ENCODE results near the gene RSPO4.
"Not testable (repeated sequence)": the region's sequence is repeated elsewhere in the genome, so short reads cannot be mapped to it uniquely, and the experiment has no call there.

Gene RSPO4

GRCh38 chr20:1033751-1034414 lies 31.8 kb upstream of the RSPO4 start:
- no peak overlapping the region for H3K4ac ChIP-seq (ENCODE audit: low read depth in 1 of 2, low read length in 2 of 2)
- H3K4me2 ChIP-seq (ENCODE audit: low read length, poor library complexity, severe bottlenecking): no peak overlapping the region
- H3K27me3 ChIP-seq (ENCODE audit: control insufficient read depth in 1 of 2, insufficient read depth in 1 of 2, low read length in 2 of 2): peaks cover 0 to 7% of the 10 kb centered on the region in 2 experiments
- no peaks in the 10 kb centered on the region for H3K79me1 ChIP-seq (replicated peaks; ENCODE audit: low read length, poor library complexity, severe bottlenecking)
- no peak for DNase-seq
- H2AFZ ChIP-seq (ENCODE audit: low read depth, low read length): no peak overlapping the region
- no peak overlapping the region for H3K23ac ChIP-seq (ENCODE audit: low read length in 2 of 2)
- H3K9ac ChIP-seq (ENCODE audit: low read length): no peak overlapping the region
- H4K91ac ChIP-seq (ENCODE audit: low read length): no peak overlapping the region
- no peaks in the 10 kb centered on the region for H3K9me3 ChIP-seq (ENCODE audit: control insufficient read depth, low read length)
- no peak overlapping the region for H2BK120ac ChIP-seq (ENCODE audit: low read depth, low read length)
- WGBS: 66% methylated on average over 6 of the region's 6 CpGs
- H2BK12ac ChIP-seq (ENCODE audit: low read length in 2 of 2): no peak overlapping the region
- no peak overlapping the region for H3K18ac ChIP-seq (ENCODE audit: low read depth in 1 of 2, low read length in 2 of 2)
- no peak overlapping the region for H3K27ac ChIP-seq (ENCODE audit: low read length, poor library complexity, severe bottlenecking)
- no peak overlapping the region for H2BK5ac ChIP-seq (ENCODE audit: low read depth, low read length, poor library complexity, severe bottlenecking)
- H3K14ac ChIP-seq (ENCODE audit: low read length in 2 of 2): no peak overlapping the region
- H2AK5ac ChIP-seq (ENCODE audit: low read length, severe bottlenecking): no peak overlapping the region
- no peak overlapping the region for H3K4me3 ChIP-seq (ENCODE audit: insufficient read depth in 1 of 2, low read depth in 1 of 2, low read length in 2 of 2)
- H3K4me1 ChIP-seq (ENCODE audit: control insufficient read depth, insufficient read depth, low read depth, low read length): peaks cover 1% of the 10 kb centered on the region
- H4K8ac ChIP-seq (ENCODE audit: low read length): no peak overlapping the region
- no peak overlapping the region for H2BK15ac ChIP-seq (ENCODE audit: low read depth, poor library complexity, severe bottlenecking)
- no peaks in the 10 kb centered on the region for H3K36me3 ChIP-seq (ENCODE audit: control insufficient read depth in 1 of 2, insufficient read depth in 2 of 2, low read depth in 1 of 2, low read length in 2 of 2)

- 86% methylated on average over 4 of the region's 7 CpGs for WGBS
- Histone ChIP-seq H3K14ac (ENCODE audit: low read length in 2 of 2) (no peak overlapping the region), H2BK120ac (ENCODE audit: low read depth, low read length) (no peak overlapping the region), H3K4me2 (ENCODE audit: low read length, poor library complexity, severe bottlenecking) (no peak overlapping the region), H3K9me3 (ENCODE audit: control insufficient read depth, low read length) (no peaks in the 10 kb centered on the region), H2AFZ (ENCODE audit: low read depth, low read length) (no peak overlapping the region), H4K8ac (ENCODE audit: low read length) (no peak overlapping the region), H3K9ac (ENCODE audit: low read length) (no peak overlapping the region), H2BK5ac (ENCODE audit: low read depth, low read length, poor library complexity, severe bottlenecking) (no peak overlapping the region), H3K27ac (ENCODE audit: low read length, poor library complexity, severe bottlenecking) (no peak overlapping the region), H3K79me1 (replicated peaks; ENCODE audit: low read length, poor library complexity, severe bottlenecking) (no peaks in the 10 kb centered on the region), H3K18ac (ENCODE audit: low read depth in 1 of 2, low read length in 2 of 2) (no peak overlapping the region), H4K91ac (ENCODE audit: low read length) (no peak overlapping the region), H2BK15ac (ENCODE audit: low read depth, poor library complexity, severe bottlenecking) (no peak overlapping the region), H2BK12ac (ENCODE audit: low read length in 2 of 2) (no peak overlapping the region), H3K36me3 (ENCODE audit: control insufficient read depth in 1 of 2, insufficient read depth in 2 of 2, low read depth in 1 of 2, low read length in 2 of 2) (no peaks in the 10 kb centered on the region), H3K4ac (ENCODE audit: low read depth in 1 of 2, low read length in 2 of 2) (no peak overlapping the region), H3K4me3 (ENCODE audit: insufficient read depth in 1 of 2, low read depth in 1 of 2, low read length in 2 of 2) (no peak overlapping the region), H3K27me3 (ENCODE audit: control insufficient read depth in 1 of 2, insufficient read depth in 1 of 2, low read length in 2 of 2) (no peaks in the 10 kb centered on the region), H2AK5ac (ENCODE audit: low read length, severe bottlenecking) (no peak overlapping the region), H3K4me1 (ENCODE audit: control insufficient read depth, insufficient read depth, low read depth, low read length) (peaks cover 1% of the 10 kb centered on the region), H3K23ac (ENCODE audit: low read length in 2 of 2) (no peak overlapping the region)
- no peak for DNase-seq
Observed at GRCh38 chr20:1029980-1030379, 27.9 kb upstream of the RSPO4 start.

- H3K18ac ChIP-seq (ENCODE audit: low read depth in 1 of 2, low read length in 2 of 2): not testable (repeated sequence)
- no CpG with 5 or more reads among the region's 2 CpGs for WGBS
Observed at GRCh38 chr20:1026214-1026613, 24.1 kb upstream of the RSPO4 start.

GRCh38 chr20:1022871-1023270 lies 20.8 kb upstream of the RSPO4 start:
- Histone ChIP-seq H2BK15ac (ENCODE audit: low read depth, poor library complexity, severe bottlenecking) (no peak overlapping the region), H3K27ac (ENCODE audit: low read length, poor library complexity, severe bottlenecking) (no peak overlapping the region), H3K18ac (ENCODE audit: low read depth in 1 of 2, low read length in 2 of 2) (no peak overlapping the region), H3K4me3 (ENCODE audit: insufficient read depth in 1 of 2, low read depth in 1 of 2, low read length in 2 of 2) (no peak overlapping the region), H3K9me3 (ENCODE audit: control insufficient read depth, low read length) (no peaks in the 10 kb centered on the region), H3K23ac (ENCODE audit: low read length in 2 of 2) (no peak overlapping the region), H2BK5ac (ENCODE audit: low read depth, low read length, poor library complexity, severe bottlenecking) (no peak overlapping the region), H3K4me1 (ENCODE audit: control insufficient read depth, insufficient read depth, low read depth, low read length) (no peaks in the 10 kb centered on the region), H2AK5ac (ENCODE audit: low read length, severe bottlenecking) (no peak overlapping the region), H3K14ac (ENCODE audit: low read length in 2 of 2) (no peak overlapping the region), H2AFZ (ENCODE audit: low read depth, low read length) (no peak overlapping the region), H3K9ac (ENCODE audit: low read length) (no peak overlapping the region), H4K8ac (ENCODE audit: low read length) (no peak overlapping the region), H3K27me3 (ENCODE audit: control insufficient read depth in 1 of 2, insufficient read depth in 1 of 2, low read length in 2 of 2) (peaks cover 0 to 6% of the 10 kb centered on the region in 2 experiments), H2BK120ac (ENCODE audit: low read depth, low read length) (no peak overlapping the region), H3K4me2 (ENCODE audit: low read length, poor library complexity, severe bottlenecking) (no peak overlapping the region), H3K36me3 (ENCODE audit: control insufficient read depth in 1 of 2, insufficient read depth in 2 of 2, low read depth in 1 of 2, low read length in 2 of 2) (no peaks in the 10 kb centered on the region), H2BK12ac (ENCODE audit: low read length in 2 of 2) (no peak overlapping the region), H4K91ac (ENCODE audit: low read length) (no peak overlapping the region), H3K4ac (ENCODE audit: low read depth in 1 of 2, low read length in 2 of 2) (no peak overlapping the region), H3K79me1 (replicated peaks; ENCODE audit: low read length, poor library complexity, severe bottlenecking) (no peaks in the 10 kb centered on the region)
- no peak for DNase-seq

More at GRCh38 chr20:1026214-1026613, 24.1 kb upstream of the RSPO4 start:
- not testable (repeated sequence) for H2BK12ac ChIP-seq (ENCODE audit: low read length in 2 of 2); H4K91ac ChIP-seq (ENCODE audit: low read length); H2AK5ac ChIP-seq (ENCODE audit: low read length, severe bottlenecking); H3K23ac ChIP-seq (ENCODE audit: low read length in 2 of 2); H2AFZ ChIP-seq (ENCODE audit: low read depth, low read length); DNase-seq; H4K8ac ChIP-seq (ENCODE audit: low read length); H3K14ac ChIP-seq (ENCODE audit: low read length in 2 of 2); H3K9me3 ChIP-seq (ENCODE audit: control insufficient read depth, low read length); H3K4me3 ChIP-seq (ENCODE audit: insufficient read depth in 1 of 2, low read depth in 1 of 2, low read length in 2 of 2); H3K27me3 ChIP-seq (ENCODE audit: control insufficient read depth in 1 of 2, insufficient read depth in 1 of 2, low read length in 2 of 2); H2BK120ac ChIP-seq (ENCODE audit: low read depth, low read length); H3K9ac ChIP-seq (ENCODE audit: low read length); H2BK15ac ChIP-seq (ENCODE audit: low read depth, poor library complexity, severe bottlenecking); H3K79me1 ChIP-seq (replicated peaks; ENCODE audit: low read length, poor library complexity, severe bottlenecking); H2BK5ac ChIP-seq (ENCODE audit: low read depth, low read length, poor library complexity, severe bottlenecking); H3K27ac ChIP-seq (ENCODE audit: low read length, poor library complexity, severe bottlenecking); H3K4me1 ChIP-seq (ENCODE audit: control insufficient read depth, insufficient read depth, low read depth, low read length); H3K36me3 ChIP-seq (ENCODE audit: control insufficient read depth in 1 of 2, insufficient read depth in 2 of 2, low read depth in 1 of 2, low read length in 2 of 2); H3K4me2 ChIP-seq (ENCODE audit: low read length, poor library complexity, severe bottlenecking); H3K4ac ChIP-seq (ENCODE audit: low read depth in 1 of 2, low read length in 2 of 2)

Measured in mesenchymal stem cell (in vitro differentiated cells and primary cell).